ENCODE results near the gene RAB36. TPM values are rescaled to one million over a fixed set of nuclear protein-coding genes. Genes with fewer than 3 reads are reported as not detected.

Gene RAB36
- total and polyA plus RNA-seq, 4 donors: 0.22 to 0.56 (median 0.37) TPM

DNA sequence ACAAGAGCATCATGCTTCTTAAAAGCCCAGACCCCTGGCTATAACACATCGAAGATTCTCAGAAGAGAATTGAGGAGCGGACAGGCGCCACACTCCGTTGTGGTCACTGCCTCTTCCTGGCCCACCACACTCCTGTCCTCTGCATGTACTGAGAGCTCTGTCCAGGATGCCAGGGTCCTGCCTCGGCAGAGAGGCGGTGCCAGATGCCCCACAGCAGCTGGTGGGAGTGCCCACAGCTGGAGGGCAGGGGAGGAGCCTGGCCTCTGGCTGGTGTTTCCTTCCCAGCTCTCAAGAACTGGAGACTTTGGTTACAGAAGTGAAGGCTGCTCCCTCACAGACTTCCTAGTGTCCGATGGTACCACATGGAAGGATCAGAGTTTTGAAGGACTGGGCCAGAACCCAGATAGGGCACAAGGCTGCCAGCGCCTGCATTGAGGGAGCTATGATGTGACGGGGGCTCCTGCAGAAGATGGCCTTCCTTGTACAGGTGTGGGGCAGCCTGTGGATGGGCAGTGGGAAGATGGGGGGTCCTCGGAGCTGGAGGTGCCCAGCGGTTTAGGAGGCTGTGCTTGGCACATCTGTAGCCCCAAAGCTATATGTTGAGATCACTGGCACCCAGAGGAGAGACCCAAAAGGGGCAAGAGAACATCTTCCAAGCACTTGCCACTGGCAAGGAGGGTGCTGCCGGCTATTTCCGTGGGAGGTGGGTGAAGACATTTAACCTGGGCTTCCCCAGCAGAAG is 22.9 kb upstream of the RAB36 start:
- no peak for DNase-seq (ENCODE audit: low spot score)
- 84% methylated on average over 13 of the region's 13 CpGs for WGBS
- Histone ChIP-seq H3K9ac (ENCODE audit: low read depth in 1 of 2, low read length in 2 of 2) (no peak overlapping the region), H3K36me3 (ENCODE audit: control insufficient read depth in 4 of 4, insufficient read depth in 3 of 4, low read depth in 1 of 4, low read length in 3 of 4) (no peaks in the 10 kb centered on the region), H3K9me3 (ENCODE audit: control insufficient read depth in 4 of 4, low read length in 3 of 4) (no peaks in the 10 kb centered on the region), H3K27ac (ENCODE audit: low read depth in 1 of 2, low read length in 2 of 2) (no peak overlapping the region), H3K4me1 (ENCODE audit: control insufficient read depth in 4 of 4, insufficient read depth in 4 of 4, low read length in 3 of 4) (peaks cover 0 to 4% (median 0%) of the 10 kb centered on the region in 4 donors), H3K27me3 (ENCODE audit: control insufficient read depth in 4 of 4, insufficient read depth in 4 of 4, low read length in 3 of 4) (no peaks in the 10 kb centered on the region), H3K4me3 (ENCODE audit: low read depth in 1 of 3, low read length in 3 of 3) (no peak overlapping the region)
- TF ChIP-seq TAF1 (conservative IDR thresholded peaks at IDR 0.05) (no peak), NR2F2 (IDR thresholded peaks at IDR 0.05) (no peak), SP1 (IDR thresholded peaks at IDR 0.05) (no peak), HNF4A (conservative IDR thresholded peaks at IDR 0.05) (no peak), FOXA2 (IDR thresholded peaks at IDR 0.05) (no peak), GABPA (IDR thresholded peaks at IDR 0.05 in 1 of 2, conservative IDR thresholded peaks at IDR 0.05 in 1 of 2) (no peak), HNF4G (IDR thresholded peaks at IDR 0.05) (no peak)
- TF ChIP-seq, protein P1, sequence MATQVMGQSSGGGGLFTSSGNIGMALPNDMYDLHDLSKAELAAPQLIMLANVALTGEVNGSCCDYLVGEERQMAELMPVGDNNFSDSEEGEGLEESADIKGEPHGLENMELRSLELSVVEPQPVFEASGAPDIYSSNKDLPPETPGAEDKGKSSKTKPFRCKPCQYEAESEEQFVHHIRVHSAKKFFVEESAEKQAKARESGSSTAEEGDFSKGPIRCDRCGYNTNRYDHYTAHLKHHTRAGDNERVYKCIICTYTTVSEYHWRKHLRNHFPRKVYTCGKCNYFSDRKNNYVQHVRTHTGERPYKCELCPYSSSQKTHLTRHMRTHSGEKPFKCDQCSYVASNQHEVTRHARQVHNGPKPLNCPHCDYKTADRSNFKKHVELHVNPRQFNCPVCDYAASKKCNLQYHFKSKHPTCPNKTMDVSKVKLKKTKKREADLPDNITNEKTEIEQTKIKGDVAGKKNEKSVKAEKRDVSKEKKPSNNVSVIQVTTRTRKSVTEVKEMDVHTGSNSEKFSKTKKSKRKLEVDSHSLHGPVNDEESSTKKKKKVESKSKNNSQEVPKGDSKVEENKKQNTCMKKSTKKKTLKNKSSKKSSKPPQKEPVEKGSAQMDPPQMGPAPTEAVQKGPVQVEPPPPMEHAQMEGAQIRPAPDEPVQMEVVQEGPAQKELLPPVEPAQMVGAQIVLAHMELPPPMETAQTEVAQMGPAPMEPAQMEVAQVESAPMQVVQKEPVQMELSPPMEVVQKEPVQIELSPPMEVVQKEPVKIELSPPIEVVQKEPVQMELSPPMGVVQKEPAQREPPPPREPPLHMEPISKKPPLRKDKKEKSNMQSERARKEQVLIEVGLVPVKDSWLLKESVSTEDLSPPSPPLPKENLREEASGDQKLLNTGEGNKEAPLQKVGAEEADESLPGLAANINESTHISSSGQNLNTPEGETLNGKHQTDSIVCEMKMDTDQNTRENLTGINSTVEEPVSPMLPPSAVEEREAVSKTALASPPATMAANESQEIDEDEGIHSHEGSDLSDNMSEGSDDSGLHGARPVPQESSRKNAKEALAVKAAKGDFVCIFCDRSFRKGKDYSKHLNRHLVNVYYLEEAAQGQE (IDR thresholded peaks at IDR 0.05): no peak
- TF ChIP-seq, protein P2, sequence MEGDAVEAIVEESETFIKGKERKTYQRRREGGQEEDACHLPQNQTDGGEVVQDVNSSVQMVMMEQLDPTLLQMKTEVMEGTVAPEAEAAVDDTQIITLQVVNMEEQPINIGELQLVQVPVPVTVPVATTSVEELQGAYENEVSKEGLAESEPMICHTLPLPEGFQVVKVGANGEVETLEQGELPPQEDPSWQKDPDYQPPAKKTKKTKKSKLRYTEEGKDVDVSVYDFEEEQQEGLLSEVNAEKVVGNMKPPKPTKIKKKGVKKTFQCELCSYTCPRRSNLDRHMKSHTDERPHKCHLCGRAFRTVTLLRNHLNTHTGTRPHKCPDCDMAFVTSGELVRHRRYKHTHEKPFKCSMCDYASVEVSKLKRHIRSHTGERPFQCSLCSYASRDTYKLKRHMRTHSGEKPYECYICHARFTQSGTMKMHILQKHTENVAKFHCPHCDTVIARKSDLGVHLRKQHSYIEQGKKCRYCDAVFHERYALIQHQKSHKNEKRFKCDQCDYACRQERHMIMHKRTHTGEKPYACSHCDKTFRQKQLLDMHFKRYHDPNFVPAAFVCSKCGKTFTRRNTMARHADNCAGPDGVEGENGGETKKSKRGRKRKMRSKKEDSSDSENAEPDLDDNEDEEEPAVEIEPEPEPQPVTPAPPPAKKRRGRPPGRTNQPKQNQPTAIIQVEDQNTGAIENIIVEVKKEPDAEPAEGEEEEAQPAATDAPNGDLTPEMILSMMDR (IDR thresholded peaks at IDR 0.05; ENCODE audit: low read depth, low read length, missing input control): no peak
- TF ChIP-seq, protein P3, sequence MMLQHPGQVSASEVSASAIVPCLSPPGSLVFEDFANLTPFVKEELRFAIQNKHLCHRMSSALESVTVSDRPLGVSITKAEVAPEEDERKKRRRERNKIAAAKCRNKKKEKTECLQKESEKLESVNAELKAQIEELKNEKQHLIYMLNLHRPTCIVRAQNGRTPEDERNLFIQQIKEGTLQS (IDR thresholded peaks at IDR 0.05): no peak

DNA sequence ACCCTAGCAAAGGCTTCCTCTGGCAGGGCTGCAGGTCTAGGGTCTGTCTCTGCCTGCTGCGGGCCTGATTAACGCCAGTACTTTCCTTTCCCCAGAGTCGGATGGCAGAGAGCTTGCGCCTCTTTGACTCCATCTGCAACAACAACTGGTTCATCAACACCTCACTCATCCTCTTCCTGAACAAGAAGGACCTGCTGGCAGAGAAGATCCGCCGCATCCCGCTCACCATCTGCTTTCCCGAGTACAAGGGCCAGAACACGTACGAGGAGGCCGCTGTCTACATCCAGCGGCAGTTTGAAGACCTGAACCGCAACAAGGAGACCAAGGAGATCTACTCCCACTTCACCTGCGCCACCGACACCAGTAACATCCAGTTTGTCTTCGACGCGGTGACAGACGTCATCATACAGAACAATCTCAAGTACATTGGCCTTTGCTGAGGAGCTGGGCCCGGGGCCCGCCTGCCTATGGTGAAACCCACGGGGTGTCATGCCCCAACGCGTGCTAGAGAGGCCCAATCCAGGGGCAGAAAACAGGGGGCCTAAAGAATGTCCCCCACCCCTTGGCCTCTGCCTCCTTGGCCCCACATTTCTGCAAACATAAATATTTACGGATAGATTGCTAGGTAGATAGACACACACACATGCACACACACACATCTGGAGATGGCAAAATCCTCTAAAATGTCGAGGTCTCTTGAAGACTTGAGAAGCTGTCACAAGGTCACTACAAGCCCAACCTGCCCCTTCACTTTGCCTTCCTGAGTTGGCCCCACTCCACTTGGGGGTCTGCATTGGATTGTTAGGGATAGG is 22.1 kb upstream of the RAB36 start:
- Histone ChIP-seq H3K9ac (ENCODE audit: low read depth in 1 of 2, low read length in 2 of 2) (no peak overlapping the region), H3K9me3 (ENCODE audit: control insufficient read depth in 4 of 4, low read length in 3 of 4) (no peaks in the 10 kb centered on the region), H3K4me3 (ENCODE audit: low read depth in 1 of 3, low read length in 3 of 3) (no peak overlapping the region), H3K27ac (ENCODE audit: low read depth in 1 of 2, low read length in 2 of 2) (no peak overlapping the region), H3K4me1 (ENCODE audit: control insufficient read depth in 4 of 4, insufficient read depth in 4 of 4, low read length in 3 of 4) (peaks cover 0 to 4% (median 0%) of the 10 kb centered on the region in 4 donors), H3K27me3 (ENCODE audit: control insufficient read depth in 4 of 4, insufficient read depth in 4 of 4, low read length in 3 of 4) (no peaks in the 10 kb centered on the region), H3K36me3 (ENCODE audit: control insufficient read depth in 4 of 4, insufficient read depth in 3 of 4, low read depth in 1 of 4, low read length in 3 of 4) (no peaks in the 10 kb centered on the region)
- 96% methylated on average over 26 of the region's 26 CpGs for WGBS
- DNase-seq (ENCODE audit: low spot score): no peak
- TF ChIP-seq, protein P2 (IDR thresholded peaks at IDR 0.05; ENCODE audit: low read depth, low read length, missing input control): no peak
- TF ChIP-seq FOXA2 (IDR thresholded peaks at IDR 0.05): no peak
- no peak for TF ChIP-seq HNF4G (IDR thresholded peaks at IDR 0.05)
- no peak for TF ChIP-seq EGR1 (IDR thresholded peaks at IDR 0.05; ENCODE audit: low read depth in 2 of 2)
- no peak for TF ChIP-seq TAF1 (conservative IDR thresholded peaks at IDR 0.05)
- no peak for TF ChIP-seq JUND (IDR thresholded peaks at IDR 0.05)
- TF ChIP-seq, protein P1 (IDR thresholded peaks at IDR 0.05): no peak
- TF ChIP-seq, protein P4, sequence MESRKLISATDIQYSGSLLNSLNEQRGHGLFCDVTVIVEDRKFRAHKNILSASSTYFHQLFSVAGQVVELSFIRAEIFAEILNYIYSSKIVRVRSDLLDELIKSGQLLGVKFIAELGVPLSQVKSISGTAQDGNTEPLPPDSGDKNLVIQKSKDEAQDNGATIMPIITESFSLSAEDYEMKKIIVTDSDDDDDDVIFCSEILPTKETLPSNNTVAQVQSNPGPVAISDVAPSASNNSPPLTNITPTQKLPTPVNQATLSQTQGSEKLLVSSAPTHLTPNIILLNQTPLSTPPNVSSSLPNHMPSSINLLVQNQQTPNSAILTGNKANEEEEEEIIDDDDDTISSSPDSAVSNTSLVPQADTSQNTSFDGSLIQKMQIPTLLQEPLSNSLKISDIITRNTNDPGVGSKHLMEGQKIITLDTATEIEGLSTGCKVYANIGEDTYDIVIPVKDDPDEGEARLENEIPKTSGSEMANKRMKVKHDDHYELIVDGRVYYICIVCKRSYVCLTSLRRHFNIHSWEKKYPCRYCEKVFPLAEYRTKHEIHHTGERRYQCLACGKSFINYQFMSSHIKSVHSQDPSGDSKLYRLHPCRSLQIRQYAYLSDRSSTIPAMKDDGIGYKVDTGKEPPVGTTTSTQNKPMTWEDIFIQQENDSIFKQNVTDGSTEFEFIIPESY (IDR thresholded peaks at IDR 0.05): no peak
- no peak for TF ChIP-seq SP1 (IDR thresholded peaks at IDR 0.05)
- TF ChIP-seq, protein P5, sequence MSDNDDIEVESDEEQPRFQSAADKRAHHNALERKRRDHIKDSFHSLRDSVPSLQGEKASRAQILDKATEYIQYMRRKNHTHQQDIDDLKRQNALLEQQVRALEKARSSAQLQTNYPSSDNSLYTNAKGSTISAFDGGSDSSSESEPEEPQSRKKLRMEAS (IDR thresholded peaks at IDR 0.05): no peak

Measured in liver (tissue), 9 donors.